GM23248 (cell line): Measurements from ENCODE around the gene CWC25. TPM values are rescaled to one million over a fixed set of nuclear protein-coding genes. Genes with fewer than 3 reads are reported as not detected.

Experiments
- DNase-seq: peaks from one replicate; pipeline ENCODE4 v3.0.0-alpha.2; 2015
- H2AFZ ChIP-seq: fragments of 200-600 bp; sonication (generic); 2 replicates; pipeline ENCODE4 v1.6.1; 2016; ENCODE audit warnings: antibody characterized with exemption
- H3F3A ChIP-seq: fragments of 200-600 bp; sonication (generic); 2 replicates; pipeline ENCODE4 v1.6.1; 2016; ENCODE audit warnings: mild to moderate bottlenecking, antibody characterized with exemption, mixed run types; ENCODE audit not compliant: insufficient read depth
- H3K27ac ChIP-seq: fragments of 200-600 bp; sonication (generic); 2 replicates; pipeline ENCODE4 v1.5.1; 2016; ENCODE audit warnings: mild to moderate bottlenecking
- H3K27me3 ChIP-seq: fragments of 200-600 bp; sonication (generic); replicated peaks from 2 replicates; pipeline ENCODE4 v1.6.1; 2016; ENCODE audit warnings: mild to moderate bottlenecking; ENCODE audit not compliant: insufficient read depth
- H3K36me3 ChIP-seq: fragments of 200-600 bp; sonication (generic); 2 replicates; pipeline ENCODE4 v1.6.1; 2016; ENCODE audit warnings: low read depth, mild to moderate bottlenecking
- H3K4me1 ChIP-seq: fragments of 200-600 bp; sonication (generic); 2 replicates; pipeline ENCODE4 v1.6.1; 2016; ENCODE audit warnings: mild to moderate bottlenecking; ENCODE audit not compliant: insufficient read depth
- H3K4me2 ChIP-seq: fragments of 200-600 bp; sonication (generic); one replicate; pipeline ENCODE4 v1.6.1; 2016; ENCODE audit warnings: mild to moderate bottlenecking; ENCODE audit not compliant: unreplicated experiment
- H3K4me3 ChIP-seq: fragments of 200-600 bp; sonication (generic); 2 replicates; pipeline ENCODE4 v1.5.1; 2016; ENCODE audit warnings: mild to moderate bottlenecking
- H3K79me2 ChIP-seq: fragments of 200-600 bp; sonication (generic); 2 replicates; pipeline ENCODE4 v1.6.1; 2016; ENCODE audit warnings: mild to moderate bottlenecking; ENCODE audit not compliant: insufficient read depth
- H3K9ac ChIP-seq: fragments of 200-600 bp; sonication (generic); 2 replicates; pipeline ENCODE4 v1.6.1; 2016; ENCODE audit warnings: mild to moderate bottlenecking
- H3K9me2 ChIP-seq: fragments of 200-600 bp; sonication (generic); 2 replicates; pipeline ENCODE4 v1.6.1; 2016; ENCODE audit warnings: mixed run types, mild to moderate bottlenecking, moderate library complexity; ENCODE audit not compliant: insufficient read depth
- H3K9me3 ChIP-seq: fragments of 200-600 bp; sonication (generic); one replicate; pipeline ENCODE4 v1.6.1; 2017; ENCODE audit warnings: low read depth
- H4K20me1 ChIP-seq: fragments of 200-600 bp; sonication (generic); 2 replicates; pipeline ENCODE4 v1.6.0; 2016; ENCODE audit not compliant: insufficient read depth
- EZH2 ChIP-seq: fragments of 200-600 bp; sonication (generic); IDR thresholded peaks from 2 replicates; pipeline ENCODE4 v1.6.1; 2018; ENCODE audit warnings: antibody characterized with exemption, mild to moderate bottlenecking; ENCODE audit not compliant: insufficient read depth, poor library complexity, severe bottlenecking
- EZH2phosphoT487 ChIP-seq: fragments of 200-600 bp; sonication (generic); IDR thresholded peaks from 2 replicates; pipeline ENCODE4 v1.6.1; 2018; ENCODE audit warnings: antibody characterized with exemption, moderate library complexity, mild to moderate bottlenecking, low read depth; ENCODE audit not compliant: insufficient read depth
- WGBS, 2 experiments: methylation state at CpG; one replicate each; pipeline ENCODE4 v1.1.6; 2015 to 2017; ENCODE audit warnings: low lambda C conversion rate in 2 of 2, low coverage in 1 of 2; ENCODE audit errors: missing lambda C conversion rate in 2 of 2; 5-methylcytosine and 5-hydroxymethylcytosine counted together
- in situ Hi-C: fragments of 300-500 bp; cut with MboI; formaldehyde crosslinking; loops from 2 replicates; pipeline ENCODE4 v1.15.0; 2020
- polyA plus RNA-seq: library from polyadenylated mRNA; unstranded; fragments of >200 nt; fragmentation: Nextera tagmentation; extraction: Ambion mirVana; gene quantifications from 2 replicates; pipeline ENCODE4 v1.2.1, GENCODE V29; 2016
- total RNA-seq: library from RNA; depleted of rRNA; stranded (reverse); fragments of >200 nt; shearing (Covaris generic); gene quantifications from 2 replicates; pipeline ENCODE4 v1.2.3, GENCODE V29; 2014

The CWC25 gene
- total and polyA plus RNA-seq, 2 experiments from 2014 or later, result 9.7 to 14.2 TPM

DNA sequence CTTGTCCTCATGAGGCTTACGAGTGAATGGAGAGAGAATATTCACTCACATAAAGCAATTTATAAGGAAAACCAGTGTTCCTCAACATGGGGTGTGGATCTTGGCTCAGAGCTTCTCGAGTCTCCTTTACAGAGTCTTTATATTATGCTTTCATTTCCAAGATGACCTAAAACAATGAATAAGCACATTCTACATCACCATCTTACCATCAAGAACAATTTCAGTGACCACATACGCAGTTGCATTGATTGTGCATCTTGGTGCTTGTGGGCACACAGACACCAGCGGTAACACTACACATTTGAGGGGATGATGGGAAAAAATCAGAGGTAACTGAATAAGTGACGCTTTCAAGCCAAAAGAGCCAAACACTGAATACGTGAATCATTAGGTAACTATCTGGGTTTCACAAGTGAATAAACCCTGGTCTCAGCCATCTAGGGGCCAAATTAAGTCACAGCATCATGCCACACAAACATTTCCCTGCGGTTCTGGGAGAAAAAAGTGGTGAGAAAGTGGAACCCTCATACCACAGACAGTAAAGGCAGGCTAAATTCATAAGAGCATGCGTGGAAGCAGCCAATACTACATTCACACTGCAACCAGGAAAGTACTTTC, 9.4 kb downstream of the CWC25 start:
- peak overlapping the region; percentile 43 for H3K9ac ChIP-seq
- no peaks in the 10 kb centered on the region for H3K9me2 ChIP-seq
- H3K9me3 ChIP-seq, result no peaks in the 10 kb centered on the region
- H3K27ac ChIP-seq, result peak overlapping the region; percentile 46
- 67 to 71% methylated on average over 8 of the region's 8 CpGs for WGBS, 2 experiments
- H3K36me3 ChIP-seq, result peaks cover 34% of the 10 kb centered on the region
- H3K4me2 ChIP-seq, result no peak overlapping the region
- no peaks in the 10 kb centered on the region for H4K20me1 ChIP-seq
- TF ChIP-seq EZH2phosphoT487, result no peak
- no peak for TF ChIP-seq EZH2
- peaks cover 17% of the 10 kb centered on the region for H3F3A ChIP-seq
- DNase-seq, result peak; percentile 86
- H2AFZ ChIP-seq, result no peak overlapping the region
- no peaks in the 10 kb centered on the region for H3K27me3 ChIP-seq
- H3K4me1 ChIP-seq, result peaks cover 11% of the 10 kb centered on the region
- in situ Hi-C loops, result no loop called here
- no peak overlapping the region for H3K4me3 ChIP-seq
- H3K79me2 ChIP-seq, result peaks cover 60% of the 10 kb centered on the region

DNA sequence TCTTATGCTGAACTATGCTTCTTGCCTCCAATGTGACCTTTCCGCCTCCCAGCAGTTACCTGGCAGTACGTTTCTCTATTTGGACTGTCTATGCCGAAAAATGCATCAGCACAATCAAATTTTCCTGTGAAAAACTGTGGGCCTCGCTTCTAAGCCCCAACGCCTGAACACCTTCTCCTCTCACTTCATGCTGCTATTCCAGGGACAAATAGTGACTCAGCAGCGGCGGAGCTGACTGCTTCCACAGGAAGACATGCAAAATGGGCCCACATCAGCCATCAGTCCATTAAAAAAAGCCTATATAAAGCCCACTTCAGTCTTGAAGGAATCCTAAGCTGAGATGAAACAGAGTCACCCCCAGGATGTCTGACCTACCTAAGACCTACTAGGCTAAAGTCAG, 15.3 kb downstream of the CWC25 start:
- Histone ChIP-seq H3K9ac (no peak overlapping the region), H3K4me3 (no peak overlapping the region), H3K9me2 (no peaks in the 10 kb centered on the region), H3K27me3 (no peaks in the 10 kb centered on the region), H3K4me2 (no peak overlapping the region), H3K79me2 (peaks cover 7% of the 10 kb centered on the region), H3K27ac (no peak overlapping the region), H3K9me3 (no peaks in the 10 kb centered on the region), H4K20me1 (no peaks in the 10 kb centered on the region), H2AFZ (no peak overlapping the region), H3K4me1 (no peaks in the 10 kb centered on the region), H3K36me3 (peaks cover 50% of the 10 kb centered on the region), H3F3A (no peaks in the 10 kb centered on the region)
- 96% methylated on average over 7 of the region's 7 CpGs for WGBS, 2 experiments
- no peak for DNase-seq
- in situ Hi-C loops, result no loop called here
- TF ChIP-seq EZH2phosphoT487 (no peak), EZH2 (no peak)

DNA sequence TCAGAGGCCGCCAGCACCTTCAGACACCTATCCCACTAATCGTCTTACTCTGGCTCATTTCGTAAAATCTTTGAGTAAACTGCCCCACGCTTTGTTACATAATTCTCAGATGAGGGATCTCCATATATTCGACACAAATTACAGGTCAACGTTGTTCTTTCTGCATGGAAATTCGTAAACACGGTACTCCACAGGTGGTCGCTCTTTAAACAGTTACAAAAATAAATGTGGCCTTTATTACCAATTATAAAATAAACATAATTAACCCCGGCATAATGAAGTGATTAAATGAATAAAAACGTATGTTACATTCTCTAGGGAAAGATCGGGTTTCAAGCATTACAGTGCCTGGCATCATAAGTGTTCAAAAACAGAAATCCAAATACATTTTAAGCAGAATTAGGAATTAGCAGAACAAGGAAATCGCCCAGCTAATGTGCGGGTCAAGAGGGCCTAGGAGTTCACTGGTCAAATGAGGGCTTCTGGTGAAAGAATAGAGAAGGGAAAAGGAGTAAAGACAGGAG, 24.8 kb downstream of the CWC25 start:
- H3K27me3 ChIP-seq, result no peaks in the 10 kb centered on the region
- WGBS, 2 experiments, result 13% methylated on average over 14 of the region's 14 CpGs
- peaks cover 52% of the 10 kb centered on the region for H3F3A ChIP-seq
- H3K4me2 ChIP-seq, result peak overlapping the region; percentile 82
- H4K20me1 ChIP-seq, result no peaks in the 10 kb centered on the region
- peak overlapping the region; percentile 88 for H3K4me3 ChIP-seq
- no peak for DNase-seq
- H3K9me3 ChIP-seq, result no peaks in the 10 kb centered on the region
- peak overlapping the region; percentile 97 for H3K9ac ChIP-seq
- peak overlapping the region; percentile 96 for H3K27ac ChIP-seq
- H3K9me2 ChIP-seq, result no peaks in the 10 kb centered on the region
- H3K4me1 ChIP-seq, result peaks cover 21% of the 10 kb centered on the region
- TF ChIP-seq EZH2 (no peak), EZH2phosphoT487 (no peak)
- peaks cover 27% of the 10 kb centered on the region for H3K36me3 ChIP-seq
- in situ Hi-C loops, result no loop called here
- peaks cover 39% of the 10 kb centered on the region for H3K79me2 ChIP-seq
- peak overlapping the region; percentile 56 for H2AFZ ChIP-seq

- Histone ChIP-seq H3K27ac (peak within 1 kb of the TSS; percentile 96), H4K20me1 (no peaks in the 10 kb centered on the region), H3K27me3 (no peaks in the 10 kb centered on the region), H3K9me3 (no peaks in the 10 kb centered on the region), H3K79me2 (peaks cover 45% of the 10 kb centered on the region), H3K9ac (peak within 1 kb of the TSS; percentile 97), H3F3A (peaks cover 52% of the 10 kb centered on the region), H3K4me3 (peak within 1 kb of the TSS; percentile 88), H3K4me2 (peak within 1 kb of the TSS; percentile 100), H2AFZ (peak within 1 kb of the TSS; percentile 72), H3K4me1 (peaks cover 21% of the 10 kb centered on the region), H3K36me3 (peaks cover 21% of the 10 kb centered on the region), H3K9me2 (no peaks in the 10 kb centered on the region)
- WGBS, 2 experiments, result 1% methylated on average over 24 to 32 of the region's 76 CpGs
- TF ChIP-seq EZH2 (no peak), EZH2phosphoT487 (no peak)
- DNase-seq, result peak; percentile 98
- in situ Hi-C loops, result no loop called here
These were observed 25.5 kb downstream of the CWC25 start, which contains the start of gene PIP4K2B for GRCh38 chr17:38799501-38800236. Gene PIP4K2B (minus strand): TSS chr17:38799556. CDS start chr17:38799424, 132 bp downstream.
